GM21825 (cell line): ENCODE results near the gene RPH3AL.

Experiments used
- ATAC-seq: cut with Tn5 transposase; IDR thresholded peaks from one replicate; pipeline ENCODE4 v1.9.1; 2021; ENCODE audit warnings: mild to moderate bottlenecking, moderate library complexity; ENCODE audit not compliant: unreplicated experiment

Gene RPH3AL

GRCh38 chr17:303168-303567 lies 49.4 kb downstream of the RPH3AL start:
- no peak for ATAC-seq

- ATAC-seq: no peak
These were observed 50.3 kb downstream of the RPH3AL start for GRCh38 chr17:302300-302698.

GRCh38 chr17:301681-302299 lies 50.8 kb downstream of the RPH3AL start:
- ATAC-seq: no peak

GRCh38 chr17:300881-301280 lies 51.7 kb downstream of the RPH3AL start:
- ATAC-seq: no peak

DNA sequence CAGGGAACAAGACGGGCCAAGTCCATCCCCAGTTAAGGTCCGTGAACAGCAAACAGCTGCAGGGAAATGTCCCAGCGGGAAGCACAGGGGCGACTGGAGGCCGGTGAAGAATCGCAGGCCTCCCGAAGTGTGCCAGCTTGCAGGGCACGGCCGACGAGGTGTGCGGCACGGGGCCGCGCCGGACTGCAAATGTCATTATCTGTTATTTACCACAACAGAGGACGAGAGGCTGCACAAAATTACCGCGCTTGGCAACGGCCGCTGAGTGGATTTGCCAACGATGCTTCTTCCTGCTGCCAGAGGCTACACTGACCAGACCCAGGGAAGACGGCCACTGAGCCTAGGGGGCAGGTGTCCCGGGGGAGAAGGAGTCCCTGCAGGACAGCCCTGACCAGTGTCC lies 53.1 kb downstream of the RPH3AL start:
- ATAC-seq: no peak

GRCh38 chr17:298791-299450 lies 53.7 kb downstream of the RPH3AL start:
- ATAC-seq: no peak

DNA sequence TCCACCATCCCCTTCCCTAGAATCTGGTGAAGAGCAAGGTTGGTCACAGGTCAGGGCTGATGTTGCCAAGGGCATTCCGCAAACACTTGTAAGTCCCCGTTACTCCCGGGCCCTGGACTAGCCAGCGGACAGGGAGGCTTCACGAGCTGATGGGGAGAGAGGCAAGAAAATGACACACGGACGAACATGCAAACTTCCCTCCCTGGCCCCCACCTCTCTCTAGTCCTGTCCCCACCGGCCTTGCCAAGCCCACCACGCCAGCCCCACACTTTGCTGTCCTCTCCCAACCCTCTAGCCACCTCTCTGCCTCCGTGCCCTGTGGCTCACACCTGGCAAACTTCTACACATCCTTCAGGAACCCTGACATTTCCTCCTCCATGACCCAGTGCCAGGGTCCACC lies 54.8 kb downstream of the RPH3AL start:
- no peak for ATAC-seq

GRCh38 chr17:296906-297690 lies 55.5 kb downstream of the RPH3AL start:
- no peak for ATAC-seq

- ATAC-seq: no peak
These were observed 56.2 kb downstream of the RPH3AL start for GRCh38 chr17:296379-296778.

DNA sequence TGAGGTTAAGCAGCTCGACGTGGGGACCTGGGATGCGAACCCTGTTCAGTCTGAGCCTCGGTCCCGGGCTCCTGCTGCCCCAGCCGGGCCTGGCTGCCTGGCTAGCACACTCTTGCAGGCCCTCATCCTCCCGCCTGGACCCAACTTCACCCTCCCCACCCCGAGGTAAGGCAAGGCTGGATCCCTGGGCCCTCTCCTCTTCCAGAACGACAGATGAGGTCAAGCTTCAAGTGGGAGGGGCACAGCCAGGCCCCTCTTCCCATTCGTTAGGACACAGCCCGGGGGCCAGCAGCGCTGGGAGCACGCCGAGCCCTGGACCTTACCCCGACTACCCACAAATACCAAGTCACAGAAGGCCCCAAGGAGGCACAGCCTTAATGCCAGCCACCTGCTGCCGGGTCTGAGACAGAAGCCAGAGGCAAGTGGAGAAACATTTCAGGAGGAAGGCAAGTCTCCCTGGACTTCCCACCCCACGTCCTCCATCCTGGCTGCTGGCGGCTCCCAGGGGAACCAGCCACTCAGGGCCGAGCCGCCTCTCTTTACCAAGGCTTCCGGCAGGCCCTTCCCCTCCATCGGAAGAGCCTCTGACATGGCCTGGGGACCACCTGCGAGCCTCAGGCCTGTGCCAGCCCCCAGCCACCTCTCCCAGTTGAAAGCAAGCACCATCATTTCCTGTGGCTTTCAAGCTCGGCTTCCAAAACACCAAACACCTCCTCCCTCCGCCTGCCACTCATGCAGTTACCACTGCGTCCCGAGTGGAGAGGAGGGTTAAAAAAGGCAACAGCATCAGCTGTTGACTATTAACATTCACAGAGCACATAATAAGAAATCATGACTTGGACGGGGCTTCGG lies 59.9 kb downstream of the RPH3AL start:
- no peak for ATAC-seq

- no peak for ATAC-seq
These were observed 60.6 kb downstream of the RPH3AL start for GRCh38 chr17:292016-292415.

DNA sequence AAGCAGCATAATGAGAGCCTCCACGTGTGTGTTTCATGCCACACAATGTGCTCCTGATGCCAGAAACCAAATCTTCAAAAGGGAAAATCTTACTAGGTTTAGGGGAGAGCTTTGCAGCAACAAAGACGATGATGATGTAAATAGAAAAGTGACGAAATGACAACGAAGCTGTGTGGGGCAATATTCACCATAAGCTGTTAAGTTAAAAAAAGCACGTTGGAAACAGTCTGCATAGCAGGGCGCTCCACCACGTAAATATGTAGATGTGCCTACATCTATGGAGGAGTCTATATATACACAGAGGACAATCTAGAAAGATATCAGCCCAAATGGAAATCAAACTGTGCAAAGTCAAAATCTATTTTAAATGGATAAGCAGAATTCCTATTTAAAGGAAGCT lies 61.0 kb downstream of the RPH3AL start:
- ATAC-seq: no peak

DNA sequence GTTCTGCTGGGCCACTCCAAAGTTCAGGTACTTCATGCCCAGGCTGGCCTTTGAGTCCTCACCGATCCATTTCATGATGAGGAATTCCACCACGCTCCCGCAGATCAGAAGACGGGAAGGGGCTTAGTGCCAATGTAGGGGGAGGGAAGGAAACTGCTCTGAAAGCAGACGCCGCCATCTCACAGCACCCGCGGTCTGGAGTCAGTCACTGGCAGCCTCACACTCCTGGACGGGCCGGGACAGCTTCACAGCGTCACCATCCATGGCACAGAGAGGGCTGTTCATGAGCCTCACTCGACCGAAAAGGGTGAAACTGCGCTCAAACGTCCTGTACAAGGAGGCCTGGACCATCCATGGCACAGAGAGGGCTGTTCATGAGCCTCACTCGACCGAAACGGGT lies 62.0 kb downstream of the RPH3AL start:
- ATAC-seq: no peak

- ATAC-seq: no peak
These were observed 62.5 kb downstream of the RPH3AL start for GRCh38 chr17:290121-290521.

DNA sequence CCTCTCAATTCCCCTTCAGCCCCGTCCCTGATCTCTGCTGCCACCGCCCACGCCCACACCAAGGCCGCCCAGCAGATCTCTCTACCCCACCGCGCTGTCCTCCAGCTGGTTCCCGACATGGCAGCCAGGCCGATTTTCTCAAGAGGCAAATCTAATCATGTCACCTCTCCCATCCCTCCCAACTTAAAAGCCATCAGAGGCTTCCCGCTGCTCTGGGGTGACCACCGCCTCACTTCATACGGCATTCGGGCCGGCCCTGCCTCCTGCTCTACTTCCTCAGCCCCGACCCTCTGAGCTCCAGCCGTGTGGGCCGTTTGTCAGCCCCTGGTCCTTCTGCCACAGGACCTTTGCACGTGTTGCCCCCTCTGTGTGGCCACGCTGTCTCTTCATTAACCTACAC lies 63.2 kb downstream of the RPH3AL start:
- ATAC-seq: no peak

DNA sequence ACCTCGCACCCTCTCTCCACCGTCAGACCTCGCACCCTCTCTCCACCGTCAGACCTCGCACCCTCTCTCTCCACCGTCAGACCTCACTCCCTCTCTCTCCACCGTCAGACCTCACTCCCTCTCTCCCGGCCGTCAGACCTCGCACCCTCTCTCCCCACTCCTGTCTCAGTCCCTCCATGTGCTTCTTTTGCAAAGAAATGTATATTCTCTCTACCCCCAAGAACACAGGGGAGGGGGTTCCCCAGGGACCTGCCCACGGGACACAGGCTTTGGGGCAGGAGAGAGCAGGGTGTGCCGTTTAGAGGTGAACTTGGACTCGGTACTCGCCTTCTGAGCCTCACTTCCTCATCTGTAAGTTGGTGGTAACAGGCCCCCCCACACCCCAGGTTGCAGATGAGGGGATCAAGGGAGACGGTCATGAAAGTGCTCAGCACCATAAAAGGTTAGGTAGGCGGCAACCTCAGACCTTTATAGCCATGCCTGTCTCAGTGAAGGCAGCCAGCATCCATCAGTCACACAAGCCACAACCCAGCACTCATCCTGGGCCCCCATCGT lies 63.7 kb downstream of the RPH3AL start:
- ATAC-seq: no peak

- ATAC-seq: no peak
These were observed 66.0 kb downstream of the RPH3AL start for GRCh38 chr17:286571-286970.

GRCh38 chr17:285751-286422 lies 66.7 kb downstream of the RPH3AL start:
- no peak for ATAC-seq

DNA sequence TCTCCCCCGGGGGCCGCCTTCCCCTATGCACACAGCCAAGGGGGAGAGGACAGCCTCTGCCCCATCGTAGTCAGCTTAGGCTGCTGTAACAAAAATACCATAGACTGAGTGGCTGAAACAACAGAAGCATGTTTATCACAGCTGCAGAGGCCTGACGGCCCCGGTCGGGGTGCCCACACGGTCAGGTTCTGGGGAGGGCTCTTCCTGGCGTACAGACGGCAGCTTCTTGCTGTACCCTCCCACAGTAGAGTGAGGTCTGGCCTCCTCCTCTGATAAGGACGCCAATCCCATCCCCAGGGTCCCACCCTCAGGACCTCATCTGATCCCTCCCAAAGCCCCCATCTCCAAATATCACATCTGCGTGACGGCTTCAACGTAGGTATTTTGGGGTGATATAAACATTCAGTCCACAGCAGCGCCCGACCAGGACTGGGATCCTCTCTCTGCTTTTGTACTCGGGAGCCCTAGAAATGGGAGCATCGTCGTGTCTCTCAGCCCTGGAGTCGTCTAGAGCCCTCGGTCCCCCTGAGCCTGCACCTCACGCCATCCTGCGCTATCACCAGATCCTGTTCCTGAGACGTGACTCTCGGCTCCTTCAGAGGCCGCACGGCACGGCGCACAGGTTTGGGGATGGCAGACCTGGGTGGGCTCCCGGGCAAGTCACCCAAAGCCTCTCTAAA lies 67.8 kb downstream of the RPH3AL start:
- no peak for ATAC-seq
